OCI-LY3 (cell line): ENCODE results near the gene TATDN2.

ENCODE experiments used
- H2AFZ ChIP-seq: fragments of 200-600, 300-600 bp; shearing (Covaris generic); 2 replicates; pipeline ENCODE4 v1.6.0; 2014; ENCODE audit warnings: antibody characterized with exemption, low read depth, low read length
- H3K27ac ChIP-seq: fragments of 200-600, 300-600 bp; sonication (generic); 2 replicates; pipeline ENCODE4 v1.5.1; 2014; ENCODE audit warnings: mild to moderate bottlenecking, low read length, moderate library complexity, mixed read lengths
- H3K27me3 ChIP-seq: fragments of 200-600, 300-600 bp; sonication (generic); 2 replicates; pipeline ENCODE4 v1.6.1; 2014; ENCODE audit warnings: low read depth, low read length, mixed read lengths
- H3K36me3 ChIP-seq: fragments of 200-600, 300-600 bp; sonication (generic); replicated peaks from 2 replicates; pipeline ENCODE3; 2014; ENCODE audit warnings: low read depth, low read length, mixed read lengths
- H3K4me1 ChIP-seq: fragments of 300-600, 200-600 bp; sonication (generic); 2 replicates; pipeline ENCODE4 v1.6.1; 2014; ENCODE audit warnings: low read length, mixed read lengths
- H3K4me2 ChIP-seq: fragments of 200-600, 300-600 bp; sonication (generic); 2 replicates; pipeline ENCODE4 v1.6.1; 2014; ENCODE audit warnings: low read length, mixed read lengths
- H3K4me3 ChIP-seq: fragments of 300-600, 200-600 bp; sonication (generic); 2 replicates; pipeline ENCODE4 v1.5.1; 2014; ENCODE audit warnings: antibody characterized with exemption, mild to moderate bottlenecking, low read length, moderate library complexity
- H3K79me2 ChIP-seq: fragments of 300-600, 200-600 bp; shearing (Covaris generic); 2 replicates; pipeline ENCODE4 v1.6.1; 2014; ENCODE audit warnings: mild to moderate bottlenecking, low read length, mixed read lengths
- H3K9ac ChIP-seq: fragments of 300-600, 200-600 bp; shearing (Covaris generic); 2 replicates; pipeline ENCODE4 v1.6.0; 2014; ENCODE audit warnings: mild to moderate bottlenecking, low read length, moderate library complexity
- H3K9me3 ChIP-seq: fragments of 200-600, 300-600 bp; shearing (Covaris generic); 2 replicates; pipeline ENCODE4 v1.6.1; 2014; ENCODE audit warnings: low read length, mixed read lengths; ENCODE audit not compliant: insufficient read depth
- H4K20me1 ChIP-seq: fragments of 200-600, 300-600 bp; sonication (generic); 2 replicates; pipeline ENCODE4 v1.6.1; 2016; ENCODE audit warnings: low read length, mixed read lengths; ENCODE audit not compliant: insufficient read depth
- EZH2phosphoT487 ChIP-seq: fragments of 200-600 bp; shearing (Covaris generic); IDR thresholded peaks from 2 replicates; pipeline ENCODE4 v1.6.1; 2018; ENCODE audit warnings: antibody characterized with exemption, mixed run types, low read depth
- TF ChIP-seq, protein P1 (sequence below): fragments of 200-600, 300-600 bp; sonication (generic); IDR thresholded peaks from 2 replicates; pipeline ENCODE4 v1.5.1; 2014; ENCODE audit warnings: antibody characterized with exemption, low read length, low read depth

The TATDN2 gene

DNA sequence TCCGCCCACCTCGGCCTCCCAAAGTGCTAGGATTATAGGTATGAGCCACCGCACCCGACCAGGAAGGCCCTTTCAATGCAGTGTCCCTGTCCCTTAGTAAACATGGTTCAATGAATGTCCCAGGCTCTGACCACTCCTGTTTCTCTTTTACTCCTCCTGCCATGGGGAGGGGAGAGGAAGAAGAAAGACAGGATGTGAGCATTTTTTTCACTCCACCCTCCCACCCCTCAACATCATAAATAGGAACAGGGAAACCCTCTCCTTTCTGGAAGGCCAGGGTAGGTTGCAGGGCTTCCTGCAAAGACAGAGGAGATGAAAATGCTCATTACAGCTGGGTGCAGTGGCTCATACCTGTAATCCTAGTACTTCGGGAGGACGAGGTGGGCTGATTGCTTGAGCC is 7.5 kb upstream of the TATDN2 start:
- Histone ChIP-seq H3K9me3 (peaks cover 12% of the 10 kb centered on the region; the same call in 1 of the 2 replicates), H3K27me3 (no peaks in the 10 kb centered on the region), H3K36me3 (no peaks in the 10 kb centered on the region), H3K4me3 (no peak overlapping the region), H2AFZ (no peak overlapping the region), H4K20me1 (no peaks in the 10 kb centered on the region), H3K9ac (no peak overlapping the region), H3K4me1 (no peaks in the 10 kb centered on the region), H3K79me2 (no peaks in the 10 kb centered on the region), H3K4me2 (no peak overlapping the region), H3K27ac (no peak overlapping the region)
- TF ChIP-seq, protein P1, sequence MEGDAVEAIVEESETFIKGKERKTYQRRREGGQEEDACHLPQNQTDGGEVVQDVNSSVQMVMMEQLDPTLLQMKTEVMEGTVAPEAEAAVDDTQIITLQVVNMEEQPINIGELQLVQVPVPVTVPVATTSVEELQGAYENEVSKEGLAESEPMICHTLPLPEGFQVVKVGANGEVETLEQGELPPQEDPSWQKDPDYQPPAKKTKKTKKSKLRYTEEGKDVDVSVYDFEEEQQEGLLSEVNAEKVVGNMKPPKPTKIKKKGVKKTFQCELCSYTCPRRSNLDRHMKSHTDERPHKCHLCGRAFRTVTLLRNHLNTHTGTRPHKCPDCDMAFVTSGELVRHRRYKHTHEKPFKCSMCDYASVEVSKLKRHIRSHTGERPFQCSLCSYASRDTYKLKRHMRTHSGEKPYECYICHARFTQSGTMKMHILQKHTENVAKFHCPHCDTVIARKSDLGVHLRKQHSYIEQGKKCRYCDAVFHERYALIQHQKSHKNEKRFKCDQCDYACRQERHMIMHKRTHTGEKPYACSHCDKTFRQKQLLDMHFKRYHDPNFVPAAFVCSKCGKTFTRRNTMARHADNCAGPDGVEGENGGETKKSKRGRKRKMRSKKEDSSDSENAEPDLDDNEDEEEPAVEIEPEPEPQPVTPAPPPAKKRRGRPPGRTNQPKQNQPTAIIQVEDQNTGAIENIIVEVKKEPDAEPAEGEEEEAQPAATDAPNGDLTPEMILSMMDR, result no peak
- TF ChIP-seq EZH2phosphoT487, result no peak

DNA sequence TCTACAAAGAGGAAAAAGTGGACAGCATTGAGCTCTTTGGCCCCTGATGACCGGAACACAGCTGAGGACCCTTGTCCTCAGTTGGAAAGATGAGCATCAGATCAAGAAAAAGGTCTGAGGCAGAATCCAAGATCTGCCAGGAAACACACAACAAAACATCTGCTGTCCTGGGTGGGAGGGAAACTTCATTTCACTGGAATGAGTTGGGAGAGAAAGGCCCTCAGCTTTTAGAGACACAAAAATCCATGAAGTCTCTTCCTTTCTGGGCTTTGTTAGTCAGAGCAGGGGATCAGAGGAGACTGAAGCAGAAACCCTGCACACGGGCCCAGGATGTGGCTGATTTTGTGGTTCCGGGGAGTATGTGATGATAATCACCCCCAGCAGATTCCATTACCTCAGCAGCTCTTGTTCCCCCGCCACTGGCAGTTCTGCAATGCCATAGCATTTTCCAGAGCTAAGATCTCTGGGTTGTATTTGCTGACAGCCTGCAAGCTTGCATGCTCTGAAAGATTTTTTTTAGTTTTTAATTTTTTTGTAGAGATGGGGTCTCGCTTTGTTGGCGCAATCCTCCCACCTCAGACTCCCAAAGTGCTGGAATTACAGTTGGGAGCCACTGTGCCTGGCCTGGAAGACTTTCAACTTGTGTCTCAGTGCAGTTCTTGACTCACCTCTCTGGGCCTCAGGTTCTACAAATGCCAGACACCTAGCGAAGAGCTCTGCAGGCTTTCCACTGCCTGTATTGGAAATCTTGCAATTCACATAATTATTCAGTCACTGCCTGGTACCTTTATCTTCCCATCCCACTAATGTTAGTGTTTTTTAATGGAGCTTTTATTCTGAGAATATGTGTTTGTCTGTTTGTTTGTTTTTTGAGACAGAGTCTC is 5.8 kb upstream of the TATDN2 start:
- TF ChIP-seq, protein P1, result no peak
- no peak for TF ChIP-seq EZH2phosphoT487
- H3K36me3 ChIP-seq, result no peaks in the 10 kb centered on the region
- no peaks in the 10 kb centered on the region for H3K79me2 ChIP-seq
- no peak overlapping the region for H2AFZ ChIP-seq
- H3K4me3 ChIP-seq, result no peak overlapping the region
- H3K27ac ChIP-seq, result no peak overlapping the region
- no peak overlapping the region for H3K4me2 ChIP-seq
- no peaks in the 10 kb centered on the region for H4K20me1 ChIP-seq
- H3K27me3 ChIP-seq, result no peaks in the 10 kb centered on the region
- H3K9ac ChIP-seq, result no peak overlapping the region
- H3K4me1 ChIP-seq, result no peaks in the 10 kb centered on the region
- H3K9me3 ChIP-seq, result peaks cover 12% of the 10 kb centered on the region; the same call in 1 of the 2 replicates

DNA sequence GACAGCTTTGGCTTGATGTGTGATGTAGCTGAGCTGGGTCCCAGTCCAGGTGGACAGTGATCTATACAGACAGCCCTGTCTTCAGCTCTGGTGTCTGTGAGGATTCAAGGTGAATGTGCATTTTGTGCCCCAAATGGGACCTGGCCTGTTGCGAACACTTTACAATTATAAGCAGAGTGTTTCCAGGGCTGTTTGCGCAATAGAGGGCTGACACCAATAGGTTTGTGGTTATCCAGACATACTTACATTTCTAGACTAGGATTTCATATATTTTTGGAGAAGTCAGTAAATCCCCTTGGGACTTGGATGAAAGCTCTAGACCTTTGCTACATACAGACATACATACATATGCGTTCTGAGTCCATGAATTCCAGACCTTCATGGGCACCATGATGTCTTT is 4.2 kb upstream of the TATDN2 start:
- peaks cover 6% of the 10 kb centered on the region for H3K4me1 ChIP-seq
- H2AFZ ChIP-seq, result no peak overlapping the region
- no peaks in the 10 kb centered on the region for H3K36me3 ChIP-seq
- H3K27ac ChIP-seq, result no peak overlapping the region
- no peak overlapping the region for H3K4me2 ChIP-seq
- no peak overlapping the region for H3K9ac ChIP-seq
- TF ChIP-seq EZH2phosphoT487, result no peak
- TF ChIP-seq, protein P1, result no peak
- H3K79me2 ChIP-seq, result peaks cover 6% of the 10 kb centered on the region
- no peak overlapping the region for H3K4me3 ChIP-seq
- H4K20me1 ChIP-seq, result no peaks in the 10 kb centered on the region
- H3K27me3 ChIP-seq, result no peaks in the 10 kb centered on the region
- peaks cover 12% of the 10 kb centered on the region; the same call in 1 of the 2 replicates for H3K9me3 ChIP-seq

DNA sequence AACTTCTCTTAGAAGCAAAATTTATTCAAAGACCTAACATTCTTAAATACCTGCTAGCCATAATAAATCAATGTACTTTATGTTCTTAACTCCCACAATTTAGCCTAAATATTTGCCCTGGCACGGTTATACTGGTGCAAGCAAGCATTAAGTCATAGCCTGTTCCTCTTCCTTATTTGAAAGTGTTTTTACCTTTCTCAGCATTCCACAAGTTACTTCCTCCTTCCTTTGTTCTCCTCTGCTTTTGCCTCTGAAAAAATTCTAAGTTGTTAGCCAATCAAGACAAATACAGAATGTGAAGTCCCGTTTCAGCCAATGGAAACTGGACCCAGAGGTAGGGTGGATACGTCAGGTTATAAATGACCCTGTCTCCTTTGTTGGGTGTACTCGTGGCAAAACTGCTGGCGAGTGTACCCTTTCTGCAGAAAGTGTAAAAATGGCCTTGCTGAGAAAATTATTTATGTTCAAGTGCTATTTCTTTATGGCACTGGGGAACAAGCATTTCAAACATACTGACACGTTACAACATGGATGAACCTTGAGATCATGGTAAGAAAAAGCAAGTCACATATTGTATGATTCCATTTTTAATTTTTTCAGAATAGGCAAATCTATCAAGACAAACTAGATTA is 3.1 kb upstream of the TATDN2 start:
- Histone ChIP-seq H3K27me3 (no peaks in the 10 kb centered on the region), H4K20me1 (peaks cover 8% of the 10 kb centered on the region), H3K4me3 (no peak overlapping the region), H3K36me3 (peaks cover 6% of the 10 kb centered on the region), H3K4me2 (no peak overlapping the region), H3K27ac (no peak overlapping the region), H3K79me2 (peaks cover 18% of the 10 kb centered on the region), H3K9ac (no peak overlapping the region), H3K9me3 (peaks cover 12% of the 10 kb centered on the region; the same call in 1 of the 2 replicates), H2AFZ (no peak overlapping the region), H3K4me1 (peaks cover 15% of the 10 kb centered on the region)
- TF ChIP-seq, protein P1, result no peak
- no peak for TF ChIP-seq EZH2phosphoT487
